Pancreas (tissue), 10 donors: ENCODE measurements around the gene ANKRD13C. TPM values are rescaled to one million over a fixed set of nuclear protein-coding genes. Genes with fewer than 3 reads are reported as not detected.

Experiments used
- ATAC-seq, 4 donors: fragments of 200-7000 bp; cut with Tn5 transposase; one replicate each; pipeline versions ENCODE4 v1.8.0 to v1.9.1; 2020; ENCODE audit warnings: mild to moderate bottlenecking in 4 of 4, moderate library complexity in 4 of 4
- DNase-seq, 6 donors: peaks; one replicate each; pipeline ENCODE4 v3.0.0-alpha.2; 2020
- FAIRE-seq: peaks from 2 replicates; lab custom pipeline; 2012; peaks lifted over from hg19 to GRCh38; lab: Jason Lieb, UNC
- H3K27ac ChIP-seq, 4 donors: fragments of 200-600 bp; sonication (generic); 1 replicate in 3 of 4; 2 replicates in 1 of 4; pipeline versions ENCODE4 v1.5.0 to v1.8.0; 2020
- H3K27me3 ChIP-seq, 4 donors: fragments of 200-600 bp; one replicate each; pipeline ENCODE4 v1.8.0; 2021
- H3K36me3 ChIP-seq, 3 donors: fragments of 200-600 bp; sonication (generic) in 1 of 3; one replicate each; pipeline versions ENCODE4 v1.5.0 to v1.8.0; 2020 to 2021
- H3K4me1 ChIP-seq, 3 donors: fragments of 200-600 bp; one replicate each; pipeline ENCODE4 v1.8.0; 2021
- H3K4me3 ChIP-seq, 4 donors: fragments of 200-600 bp; sonication (generic) in 2 of 4; one replicate each; pipeline versions ENCODE4 v1.5.0 to v1.8.0; 2020 to 2021
- H3K9me3 ChIP-seq, 4 donors: fragments of 200-600 bp; one replicate each; pipeline ENCODE4 v1.8.0; 2021
- CTCF ChIP-seq, 4 donors: fragments of 200-600 bp; sonication (generic) in 3 of 4; IDR thresholded peaks; one replicate each; pipeline versions ENCODE4 v1.5.0 to v1.8.0; 2021; ENCODE audit warnings: antibody characterized with exemption in 4 of 4
- WGBS, 2 donors: extraction: QIAGEN DNeasy Blood & Tissue Kit; methylation state at CpG; one replicate each; pipeline ENCODE4 v1.1.7; 2013; 5-methylcytosine and 5-hydroxymethylcytosine counted together
- intact Hi-C, 3 donors: fragments of 100-400 bp; cut with DNase I; formaldehyde crosslinking; loops; one replicate each; pipeline versions ENCODE4 v1.11.1 to v1.14.2; 2022
- polyA plus RNA-seq, 2 donors: library from polyadenylated mRNA; stranded (reverse); fragments of 200-250 nt; gene quantifications; one replicate each; pipeline ENCODE4 v1.2.3, GENCODE V29; 2013
- total RNA-seq, 6 donors: library from RNA; stranded (reverse); fragmentation: NEBNext Ultra II Directional in 4 of 6; extraction: Animal tissue kit (Norgen Biotek cat#: 25700) in 4 of 6; gene quantifications; one replicate each; pipeline versions ENCODE4 v1.2.1 to v1.2.4, GENCODE V29; 2021 to 2023
- donor health status: healthy with polysubstance abuse.
- donor health status: DM: no; HTN: no; CAD: no; lungs with moderate emphysema.
- donor health status: DM: no; HTN: no; CAD: no.
- donor health status: control.
- donor health status: control.
- donor health status: Bipolar disorder and iron deficiency.
- donor health status: DM: yes; HTN: yes; CAD: no.
- donor health status: DM: no; HTN: no; CAD: no.
- donor health status: DM: no; HTN: no; CAD: no.
- donor health status: DM: yes; HTN: yes; CAD: no.

ANKRD13C gene
- total and polyA plus RNA-seq, 8 donors = 4.6 to 13.0 (median 8.1) TPM

DNA sequence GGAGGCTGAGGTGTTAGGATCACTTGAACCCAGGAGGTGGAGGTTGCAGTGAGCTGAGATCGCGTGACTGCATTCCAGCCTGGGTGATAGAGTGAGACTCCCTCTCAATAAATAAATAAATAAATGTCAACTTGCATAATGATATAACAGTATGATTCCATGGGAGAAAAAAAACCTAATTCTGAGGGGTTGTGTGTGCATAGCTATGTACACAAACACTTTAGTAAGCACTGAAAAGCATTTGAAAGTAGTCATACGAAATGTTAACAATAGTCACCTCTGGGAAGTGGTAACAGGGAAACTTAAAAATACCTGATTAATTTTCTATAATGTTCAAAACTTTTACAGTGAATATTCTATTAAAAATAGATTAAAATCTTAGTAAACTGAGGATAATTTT is 43.2 kb downstream of the ANKRD13C start:
- Histone ChIP-seq H3K36me3 (no peaks in the 10 kb centered on the region), H3K27ac (no peak overlapping the region), H3K4me3 (no peak overlapping the region), H3K9me3 (no peaks in the 10 kb centered on the region), H3K4me1 (peaks cover 0 to 9% (median 6%) of the 10 kb centered on the region in 3 donors), H3K27me3 (no peaks in the 10 kb centered on the region)
- FAIRE-seq (no peak), ATAC-seq (no peak), DNase-seq (no peak)
- TF ChIP-seq CTCF (IDR thresholded peaks at IDR 0.05) = no peak
- intact Hi-C loops = no loop called here
- WGBS, 2 donors = 82 to 85% methylated on average over 3 of the region's 3 CpGs

- Histone ChIP-seq H3K4me1 (no peaks in the 10 kb centered on the region), H3K9me3 (no peaks in the 10 kb centered on the region), H3K27me3 (no peaks in the 10 kb centered on the region), H3K36me3 (peaks cover 0 to 16% (median 0%) of the 10 kb centered on the region in 3 donors), H3K27ac (no peak overlapping the region), H3K4me3 (no peak overlapping the region)
- ATAC-seq (no peak), FAIRE-seq (no peak), DNase-seq (no peak)
- intact Hi-C loops = no loop called here
- TF ChIP-seq CTCF (IDR thresholded peaks at IDR 0.05) = no peak
Observed at GRCh38 chr1:70299472-70299871, 55.0 kb downstream of the ANKRD13C start.

- H3K4me1 ChIP-seq = no peaks in the 10 kb centered on the region
Observed at GRCh38 chr1:70295749-70296148, 58.8 kb downstream of the ANKRD13C start.

DNA sequence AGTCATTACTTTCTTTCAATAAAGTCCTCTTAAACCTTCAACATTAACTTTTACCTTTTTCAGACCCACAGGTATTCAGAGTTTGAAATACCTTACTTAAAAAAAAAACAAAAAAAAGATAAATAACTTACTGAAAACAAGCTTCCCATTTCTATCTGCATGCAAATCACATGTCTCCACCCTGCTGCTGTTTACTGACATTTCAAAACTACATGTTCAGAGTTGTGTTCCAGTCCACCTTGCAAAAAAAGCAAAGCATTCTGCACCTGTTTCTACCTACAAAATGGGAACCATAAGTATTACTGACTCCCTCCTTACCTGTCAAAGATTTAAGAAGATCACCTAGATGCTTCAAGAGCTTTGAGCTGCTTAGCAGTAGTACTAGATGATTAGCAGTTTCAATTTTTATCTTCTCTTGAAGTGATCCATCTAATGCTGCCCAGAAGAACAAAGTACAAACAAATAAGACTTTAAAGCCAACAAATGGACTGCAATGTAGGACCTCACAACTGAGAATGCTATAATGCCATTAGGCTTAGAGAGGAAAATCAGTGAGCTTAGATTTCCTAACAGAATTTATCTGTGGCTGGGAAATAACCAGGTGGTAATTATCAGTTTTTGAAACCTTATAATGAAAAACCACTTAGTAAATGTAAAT is 61.2 kb downstream of the ANKRD13C start:
- peaks cover 0 to 17% (median 7%) of the 10 kb centered on the region in 3 donors for H3K36me3 ChIP-seq
- no peak for ATAC-seq
- no peak overlapping the region for H3K27ac ChIP-seq
- H3K9me3 ChIP-seq = no peaks in the 10 kb centered on the region
- no peaks in the 10 kb centered on the region for H3K4me1 ChIP-seq
- no peaks in the 10 kb centered on the region for H3K27me3 ChIP-seq
- DNase-seq = no peak
- intact Hi-C loops = no loop called here
- no peak for TF ChIP-seq CTCF (IDR thresholded peaks at IDR 0.05)
- FAIRE-seq = no peak
- H3K4me3 ChIP-seq = no peak overlapping the region

More at GRCh38 chr1:70295749-70296148, 58.8 kb downstream of the ANKRD13C start:
- TF ChIP-seq CTCF (IDR thresholded peaks at IDR 0.05) = no peak
- DNase-seq (no peak), FAIRE-seq (no peak), ATAC-seq (no peak)
- peaks cover 0 to 26% (median 7%) of the 10 kb centered on the region in 3 donors for H3K36me3 ChIP-seq
- no peak overlapping the region for H3K27ac ChIP-seq
- H3K4me3 ChIP-seq = no peak overlapping the region
- H3K9me3 ChIP-seq = no peaks in the 10 kb centered on the region
- 90 to 92% methylated on average over 4 of the region's 4 CpGs for WGBS, 2 donors
- no peaks in the 10 kb centered on the region for H3K27me3 ChIP-seq
- intact Hi-C loops = no loop called here

DNA sequence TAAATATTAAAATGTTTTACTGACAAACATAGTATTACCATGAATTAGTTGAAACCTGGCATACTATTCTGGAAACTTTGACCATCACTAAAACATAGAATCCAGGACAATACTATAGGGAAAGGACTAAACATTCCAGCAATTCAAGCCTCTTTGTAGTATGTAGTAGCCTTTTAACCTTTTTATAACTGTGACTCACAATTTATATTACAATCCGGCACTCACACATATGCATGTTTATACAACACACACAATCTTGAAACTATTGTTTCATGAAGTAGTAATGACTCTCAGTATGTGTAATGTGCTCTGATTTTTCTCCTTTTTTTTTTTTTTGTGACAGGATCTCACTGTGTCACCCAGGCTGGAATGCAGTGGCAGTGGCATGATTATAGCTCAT is 64.3 kb downstream of the ANKRD13C start:
- H3K4me3 ChIP-seq = no peak overlapping the region
- no peak for FAIRE-seq
- WGBS, 2 donors = 91 to 97% methylated on average over 1 of the region's 1 CpG
- no peak for TF ChIP-seq CTCF (IDR thresholded peaks at IDR 0.05)
- peaks cover 0 to 10% (median 7%) of the 10 kb centered on the region in 3 donors for H3K36me3 ChIP-seq
- H3K4me1 ChIP-seq = no peaks in the 10 kb centered on the region
- no peak overlapping the region for H3K27ac ChIP-seq
- intact Hi-C loops = no loop called here
- DNase-seq = no peak
- no peaks in the 10 kb centered on the region for H3K9me3 ChIP-seq
- no peaks in the 10 kb centered on the region for H3K27me3 ChIP-seq
- no peak for ATAC-seq
